SK-N-SH treated with all-trans-retinoic acid at 6 μM for 48 hours (cell line): ENCODE results near the gene SHANK1.
"Not testable (repeated sequence)": the region's sequence is repeated elsewhere in the genome, so short reads cannot be mapped to it uniquely, and the experiment has no call there.

Experiments
- ATAC-seq: fragments of 200-7000 bp; cut with Tn5 transposase; 3 replicates; pipeline ENCODE4 v1.9.1; 2020; ENCODE audit warnings: mild to moderate bottlenecking, moderate library complexity
- ARNTL ChIP-seq: fragments of 450-650 bp; formaldehyde crosslinking; IDR thresholded peaks from 2 replicates; pipeline ENCODE4 v1.5.0; 2020; ENCODE audit warnings: low read depth, mild to moderate bottlenecking, moderate library complexity, borderline replicate concordance
- BACH2 ChIP-seq: fragments of 250-450 bp; sonication (Bioruptor Pico); IDR thresholded peaks from 2 replicates; pipeline ENCODE4 v1.9.0; 2021; ENCODE audit warnings: mild to moderate bottlenecking, borderline replicate concordance
- CSDC2 ChIP-seq: fragments of 250-450 bp; sonication (Bioruptor Pico); IDR thresholded peaks from 2 replicates; pipeline ENCODE4 v1.5.0; 2020; ENCODE audit warnings: mild to moderate bottlenecking, moderate library complexity
- ESRRG ChIP-seq: fragments of 250-450 bp; sonication (Bioruptor Pico); IDR thresholded peaks from 2 replicates; pipeline ENCODE4 v1.6.1; 2021; ENCODE audit warnings: mild to moderate bottlenecking
- GLIS3 ChIP-seq: fragments of 250-450 bp; sonication (Bioruptor Pico); IDR thresholded peaks from 2 replicates; pipeline ENCODE4 v1.5.0; 2020; ENCODE audit warnings: mild to moderate bottlenecking, moderate library complexity
- ISL1 ChIP-seq: fragments of 250-450 bp; sonication (Bioruptor Pico); IDR thresholded peaks from 2 replicates; pipeline ENCODE4 v2.1.2; 2022; ENCODE audit warnings: mild to moderate bottlenecking, moderate library complexity
- OSR1 ChIP-seq: fragments of 250-450 bp; sonication (Bioruptor Pico); IDR thresholded peaks from 2 replicates; pipeline ENCODE4 v1.8.0; 2022; ENCODE audit warnings: moderate library complexity, mild to moderate bottlenecking, inconsistent platforms
- PPARA ChIP-seq: fragments of 250-450 bp; sonication (Bioruptor Pico); IDR thresholded peaks from 2 replicates; pipeline ENCODE4 v1.5.0; 2020; ENCODE audit warnings: mild to moderate bottlenecking, borderline replicate concordance
- RARB ChIP-seq: fragments of 250-450 bp; sonication (Bioruptor Pico); IDR thresholded peaks from 2 replicates; pipeline ENCODE4 v1.8.0; 2021; ENCODE audit warnings: mild to moderate bottlenecking, moderate library complexity
- SNAI2 ChIP-seq: fragments of 250-450 bp; sonication (Bioruptor Pico); IDR thresholded peaks from 2 replicates; pipeline ENCODE4 v1.5.0; 2020; ENCODE audit warnings: mild to moderate bottlenecking, moderate library complexity
- TCF4 ChIP-seq: fragments of 250-450 bp; sonication (Bioruptor Pico); IDR thresholded peaks from 2 replicates; pipeline ENCODE4 v1.8.0; 2021; ENCODE audit warnings: mild to moderate bottlenecking, moderate library complexity, borderline replicate concordance
- TOX ChIP-seq: fragments of 250-450 bp; sonication (Bioruptor Pico); IDR thresholded peaks from 2 replicates; pipeline ENCODE4 v1.8.0; 2021; ENCODE audit warnings: mild to moderate bottlenecking, moderate library complexity, borderline replicate concordance
- ZC3H10 ChIP-seq: fragments of 250-450 bp; sonication (Bioruptor Pico); IDR thresholded peaks from 2 replicates; pipeline ENCODE4 v1.5.1; 2021; ENCODE audit warnings: mild to moderate bottlenecking, moderate library complexity
- ZFP3 ChIP-seq: fragments of 250-450 bp; sonication (Bioruptor Pico); IDR thresholded peaks from 2 replicates; pipeline ENCODE4 v1.5.0; 2020; ENCODE audit warnings: mild to moderate bottlenecking, moderate library complexity
- ZFP30 ChIP-seq: fragments of 450-650 bp; formaldehyde crosslinking; IDR thresholded peaks from 2 replicates; pipeline ENCODE4 v1.5.0; 2022; ENCODE audit warnings: mild to moderate bottlenecking, moderate library complexity
- ZNF565 ChIP-seq: fragments of 450-650 bp; formaldehyde crosslinking; conservative IDR thresholded peaks from 2 replicates; pipeline ENCODE4 v1.5.0; 2020; ENCODE audit warnings: low read depth, mild to moderate bottlenecking, moderate library complexity
- ZNF70 ChIP-seq: fragments of 450-650 bp; formaldehyde crosslinking; IDR thresholded peaks from 2 replicates; pipeline ENCODE4 v1.5.0; 2020; ENCODE audit warnings: mild to moderate bottlenecking, moderate library complexity
- ZNF8 ChIP-seq: fragments of 450-650 bp; formaldehyde crosslinking; IDR thresholded peaks from 2 replicates; pipeline ENCODE4 v1.5.0; 2020; ENCODE audit warnings: mild to moderate bottlenecking, moderate library complexity
- TF ChIP-seq, protein P1 (sequence below): fragments of 250-450 bp; sonication (Bioruptor Pico); IDR thresholded peaks from 2 replicates; pipeline ENCODE4 v1.5.0; 2020; ENCODE audit warnings: mild to moderate bottlenecking, moderate library complexity
- TF ChIP-seq, protein P2 (sequence below): fragments of 250-450 bp; sonication (Bioruptor Pico); IDR thresholded peaks from 2 replicates; pipeline ENCODE4 v1.5.1; 2020; ENCODE audit warnings: low read depth, mild to moderate bottlenecking, moderate library complexity
- TF ChIP-seq, protein P3 (sequence below): fragments of 250-450 bp; sonication (Bioruptor Pico); IDR thresholded peaks from 2 replicates; pipeline ENCODE4 v1.8.0; 2020; ENCODE audit warnings: mild to moderate bottlenecking, moderate library complexity, borderline replicate concordance
- TF ChIP-seq, protein P4 (sequence below): fragments of 250-450 bp; sonication (Bioruptor Pico); IDR thresholded peaks from 2 replicates; pipeline ENCODE4 v1.8.0; 2021; ENCODE audit warnings: low read depth, mild to moderate bottlenecking, moderate library complexity, borderline replicate concordance

SHANK1 gene

DNA sequence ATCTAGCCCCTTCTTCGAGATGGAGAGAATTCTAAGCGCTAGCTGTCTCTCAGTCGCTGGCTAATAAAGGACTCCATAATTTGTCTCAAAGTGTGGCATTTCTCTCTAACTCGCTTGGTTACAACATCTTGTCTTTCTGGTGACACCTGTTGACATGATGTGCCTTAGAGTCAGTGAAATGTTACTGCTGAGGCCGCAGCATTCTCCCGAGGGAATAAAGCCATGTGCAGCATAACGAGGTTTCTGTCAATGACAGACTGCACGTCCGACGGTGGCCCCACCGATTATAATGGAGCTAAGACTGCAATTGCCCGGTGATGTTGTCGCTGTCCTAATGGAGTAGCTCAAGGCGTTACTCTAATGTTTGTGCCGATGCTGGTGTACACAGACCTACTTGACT is 30.4 kb upstream of the SHANK1 start:
- TF ChIP-seq CSDC2: no peak
- TF ChIP-seq ZFP30 (CRISPR knock-in tag): no peak
- TF ChIP-seq ZFP3 (CRISPR knock-in tag): no peak
- TF ChIP-seq ZNF70 (CRISPR knock-in tag): no peak
- TF ChIP-seq, protein P1, sequence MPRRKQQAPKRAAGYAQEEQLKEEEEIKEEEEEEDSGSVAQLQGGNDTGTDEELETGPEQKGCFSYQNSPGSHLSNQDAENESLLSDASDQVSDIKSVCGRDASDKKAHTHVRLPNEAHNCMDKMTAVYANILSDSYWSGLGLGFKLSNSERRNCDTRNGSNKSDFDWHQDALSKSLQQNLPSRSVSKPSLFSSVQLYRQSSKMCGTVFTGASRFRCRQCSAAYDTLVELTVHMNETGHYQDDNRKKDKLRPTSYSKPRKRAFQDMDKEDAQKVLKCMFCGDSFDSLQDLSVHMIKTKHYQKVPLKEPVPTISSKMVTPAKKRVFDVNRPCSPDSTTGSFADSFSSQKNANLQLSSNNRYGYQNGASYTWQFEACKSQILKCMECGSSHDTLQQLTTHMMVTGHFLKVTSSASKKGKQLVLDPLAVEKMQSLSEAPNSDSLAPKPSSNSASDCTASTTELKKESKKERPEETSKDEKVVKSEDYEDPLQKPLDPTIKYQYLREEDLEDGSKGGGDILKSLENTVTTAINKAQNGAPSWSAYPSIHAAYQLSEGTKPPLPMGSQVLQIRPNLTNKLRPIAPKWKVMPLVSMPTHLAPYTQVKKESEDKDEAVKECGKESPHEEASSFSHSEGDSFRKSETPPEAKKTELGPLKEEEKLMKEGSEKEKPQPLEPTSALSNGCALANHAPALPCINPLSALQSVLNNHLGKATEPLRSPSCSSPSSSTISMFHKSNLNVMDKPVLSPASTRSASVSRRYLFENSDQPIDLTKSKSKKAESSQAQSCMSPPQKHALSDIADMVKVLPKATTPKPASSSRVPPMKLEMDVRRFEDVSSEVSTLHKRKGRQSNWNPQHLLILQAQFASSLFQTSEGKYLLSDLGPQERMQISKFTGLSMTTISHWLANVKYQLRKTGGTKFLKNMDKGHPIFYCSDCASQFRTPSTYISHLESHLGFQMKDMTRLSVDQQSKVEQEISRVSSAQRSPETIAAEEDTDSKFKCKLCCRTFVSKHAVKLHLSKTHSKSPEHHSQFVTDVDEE (CRISPR knock-in tag): no peak
- no peak for TF ChIP-seq TCF4
- TF ChIP-seq ISL1 (CRISPR knock-in tag): no peak
- TF ChIP-seq BACH2 (CRISPR knock-in tag): no peak
- TF ChIP-seq ESRRG (CRISPR knock-in tag): no peak
- TF ChIP-seq, protein P2, sequence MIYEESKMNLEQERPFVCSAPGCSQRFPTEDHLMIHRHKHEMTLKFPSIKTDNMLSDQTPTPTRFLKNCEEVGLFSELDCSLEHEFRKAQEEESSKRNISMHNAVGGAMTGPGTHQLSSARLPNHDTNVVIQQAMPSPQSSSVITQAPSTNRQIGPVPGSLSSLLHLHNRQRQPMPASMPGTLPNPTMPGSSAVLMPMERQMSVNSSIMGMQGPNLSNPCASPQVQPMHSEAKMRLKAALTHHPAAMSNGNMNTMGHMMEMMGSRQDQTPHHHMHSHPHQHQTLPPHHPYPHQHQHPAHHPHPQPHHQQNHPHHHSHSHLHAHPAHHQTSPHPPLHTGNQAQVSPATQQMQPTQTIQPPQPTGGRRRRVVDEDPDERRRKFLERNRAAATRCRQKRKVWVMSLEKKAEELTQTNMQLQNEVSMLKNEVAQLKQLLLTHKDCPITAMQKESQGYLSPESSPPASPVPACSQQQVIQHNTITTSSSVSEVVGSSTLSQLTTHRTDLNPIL: no peak
- TF ChIP-seq, protein P3, sequence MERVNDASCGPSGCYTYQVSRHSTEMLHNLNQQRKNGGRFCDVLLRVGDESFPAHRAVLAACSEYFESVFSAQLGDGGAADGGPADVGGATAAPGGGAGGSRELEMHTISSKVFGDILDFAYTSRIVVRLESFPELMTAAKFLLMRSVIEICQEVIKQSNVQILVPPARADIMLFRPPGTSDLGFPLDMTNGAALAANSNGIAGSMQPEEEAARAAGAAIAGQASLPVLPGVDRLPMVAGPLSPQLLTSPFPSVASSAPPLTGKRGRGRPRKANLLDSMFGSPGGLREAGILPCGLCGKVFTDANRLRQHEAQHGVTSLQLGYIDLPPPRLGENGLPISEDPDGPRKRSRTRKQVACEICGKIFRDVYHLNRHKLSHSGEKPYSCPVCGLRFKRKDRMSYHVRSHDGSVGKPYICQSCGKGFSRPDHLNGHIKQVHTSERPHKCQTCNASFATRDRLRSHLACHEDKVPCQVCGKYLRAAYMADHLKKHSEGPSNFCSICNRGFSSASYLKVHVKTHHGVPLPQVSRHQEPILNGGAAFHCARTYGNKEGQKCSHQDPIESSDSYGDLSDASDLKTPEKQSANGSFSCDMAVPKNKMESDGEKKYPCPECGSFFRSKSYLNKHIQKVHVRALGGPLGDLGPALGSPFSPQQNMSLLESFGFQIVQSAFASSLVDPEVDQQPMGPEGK: no peak
- TF ChIP-seq RARB (CRISPR knock-in tag): no peak
- no peak for TF ChIP-seq OSR1
- ATAC-seq: no peak

DNA sequence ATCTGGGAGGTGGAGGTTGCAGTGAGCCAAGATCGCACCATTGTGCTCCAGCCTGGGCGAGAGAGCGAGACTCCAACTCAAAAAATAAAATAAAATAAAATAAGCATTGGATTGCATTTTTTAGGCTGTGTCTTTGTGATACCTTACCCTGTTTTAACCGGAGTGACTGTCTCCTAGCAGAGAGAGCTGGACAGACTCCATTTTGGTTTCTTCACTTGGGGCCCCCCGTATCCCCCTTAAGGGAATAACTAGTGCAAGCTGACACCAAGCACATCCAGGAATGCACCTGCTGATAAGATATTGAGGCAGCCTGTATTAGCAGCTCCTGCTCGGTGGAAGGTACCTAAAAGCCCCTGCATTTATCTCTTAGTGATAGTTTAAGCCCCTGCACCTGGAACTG is 29.9 kb upstream of the SHANK1 start:
- ATAC-seq: no peak
- TF ChIP-seq ESRRG (CRISPR knock-in tag): no peak
- TF ChIP-seq SNAI2 (CRISPR knock-in tag): no peak
- no peak for TF ChIP-seq ZNF565 (CRISPR knock-in tag)
- no peak for TF ChIP-seq OSR1
- no peak for TF ChIP-seq PPARA (CRISPR knock-in tag)
- TF ChIP-seq, protein P4, sequence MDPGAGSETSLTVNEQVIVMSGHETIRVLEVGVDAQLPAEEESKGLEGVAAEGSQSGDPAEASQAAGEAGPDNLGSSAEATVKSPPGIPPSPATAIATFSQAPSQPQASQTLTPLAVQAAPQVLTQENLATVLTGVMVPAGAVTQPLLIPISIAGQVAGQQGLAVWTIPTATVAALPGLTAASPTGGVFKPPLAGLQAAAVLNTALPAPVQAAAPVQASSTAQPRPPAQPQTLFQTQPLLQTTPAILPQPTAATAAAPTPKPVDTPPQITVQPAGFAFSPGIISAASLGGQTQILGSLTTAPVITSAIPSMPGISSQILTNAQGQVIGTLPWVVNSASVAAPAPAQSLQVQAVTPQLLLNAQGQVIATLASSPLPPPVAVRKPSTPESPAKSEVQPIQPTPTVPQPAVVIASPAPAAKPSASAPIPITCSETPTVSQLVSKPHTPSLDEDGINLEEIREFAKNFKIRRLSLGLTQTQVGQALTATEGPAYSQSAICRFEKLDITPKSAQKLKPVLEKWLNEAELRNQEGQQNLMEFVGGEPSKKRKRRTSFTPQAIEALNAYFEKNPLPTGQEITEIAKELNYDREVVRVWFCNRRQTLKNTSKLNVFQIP: no peak
- TF ChIP-seq CSDC2: no peak
- TF ChIP-seq, protein P1 (CRISPR knock-in tag): no peak
- TF ChIP-seq ARNTL (CRISPR knock-in tag): no peak
- TF ChIP-seq RARB (CRISPR knock-in tag): no peak

DNA sequence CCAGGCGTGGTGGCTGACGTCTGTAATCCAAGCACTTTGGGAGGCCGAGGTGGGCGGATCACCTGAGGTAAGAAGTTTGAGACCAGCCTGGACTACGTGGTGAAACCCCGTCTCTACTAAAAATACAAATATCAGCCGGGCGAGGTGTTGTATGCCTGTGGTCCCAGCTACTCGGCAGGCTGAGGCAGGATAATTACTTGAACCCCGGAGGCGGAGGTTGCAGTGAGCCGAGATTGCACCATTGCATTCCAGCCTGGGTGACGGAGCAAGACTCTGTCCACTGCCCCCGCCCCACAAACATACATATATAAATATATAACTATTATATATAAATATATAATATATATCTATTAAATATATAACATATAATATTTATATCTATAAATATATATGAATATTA is 27.5 kb upstream of the SHANK1 start:
- not testable (repeated sequence) for ATAC-seq

DNA sequence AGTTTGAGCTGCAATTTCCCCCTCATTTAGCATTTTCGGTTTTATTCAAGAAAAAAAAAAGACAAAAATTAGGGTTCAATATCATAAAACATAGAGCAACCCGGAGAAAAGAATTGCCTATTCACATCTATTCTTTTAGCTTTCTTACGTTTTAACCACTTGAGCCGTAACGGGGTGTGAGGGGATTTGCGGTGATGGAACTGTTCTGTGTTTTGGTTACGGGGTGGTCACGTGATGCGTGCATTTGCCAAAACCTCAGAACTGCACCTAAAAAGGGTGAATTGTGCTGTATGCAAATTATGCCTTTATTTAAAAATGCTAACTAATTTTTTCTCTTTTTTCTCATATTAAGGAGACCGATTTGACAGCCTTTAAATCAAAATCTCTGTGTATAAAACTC is 25.6 kb upstream of the SHANK1 start:
- no peak for TF ChIP-seq OSR1
- TF ChIP-seq TOX (CRISPR knock-in tag): no peak
- no peak for TF ChIP-seq ZNF70 (CRISPR knock-in tag)
- TF ChIP-seq PPARA (CRISPR knock-in tag): no peak
- no peak for TF ChIP-seq ESRRG (CRISPR knock-in tag)
- TF ChIP-seq, protein P4: no peak
- TF ChIP-seq GLIS3 (CRISPR knock-in tag): no peak
- TF ChIP-seq CSDC2: no peak
- TF ChIP-seq ISL1 (CRISPR knock-in tag): no peak
- TF ChIP-seq ZFP3 (CRISPR knock-in tag): no peak
- no peak for TF ChIP-seq SNAI2 (CRISPR knock-in tag)
- TF ChIP-seq, protein P2: no peak
- no peak for TF ChIP-seq ZNF8 (CRISPR knock-in tag)
- no peak for TF ChIP-seq ZFP30 (CRISPR knock-in tag)
- TF ChIP-seq ZC3H10 (CRISPR knock-in tag): no peak
- TF ChIP-seq, all 23 proteins: peak for 0
- ATAC-seq: no peak
